ENCODE results near the gene KRTAP4-5. TPM values are rescaled to one million over a fixed set of nuclear protein-coding genes. Genes with fewer than 3 reads are reported as not detected.
"Not testable (repeated sequence)": the region's sequence is repeated elsewhere in the genome, so short reads cannot be mapped to it uniquely, and the experiment has no call there.

KRTAP4-5 gene
- total RNA-seq, 4 donors from 2014 or later: 0.34 to 14.9 TPM; not detected in 2

DNA sequence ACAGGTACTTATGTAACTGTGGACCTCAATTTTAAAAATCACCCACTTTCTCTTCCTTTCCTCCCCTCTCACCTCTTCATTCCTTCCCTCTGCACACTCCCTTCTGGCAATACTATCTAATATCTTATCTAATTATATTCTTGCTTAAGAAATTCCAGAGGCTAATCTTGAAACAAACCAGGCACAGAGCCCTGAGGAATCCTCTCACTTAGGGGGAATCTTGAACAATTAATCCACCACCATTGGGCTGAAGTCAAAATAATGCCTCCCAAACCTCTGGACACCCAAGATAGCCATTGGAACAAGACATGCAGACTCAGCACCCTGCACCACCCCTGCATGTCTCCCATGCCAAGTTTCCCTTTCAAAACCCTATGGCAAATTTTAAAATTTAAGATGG, 8.3 kb downstream of the KRTAP4-5 start:
- intact Hi-C loops (cut with DNase I; ENCODE audit: low total_unique reads): no loop called here
- TF ChIP-seq POLR2A (IDR thresholded peaks at IDR 0.05): no peak
- TF ChIP-seq, protein P1, sequence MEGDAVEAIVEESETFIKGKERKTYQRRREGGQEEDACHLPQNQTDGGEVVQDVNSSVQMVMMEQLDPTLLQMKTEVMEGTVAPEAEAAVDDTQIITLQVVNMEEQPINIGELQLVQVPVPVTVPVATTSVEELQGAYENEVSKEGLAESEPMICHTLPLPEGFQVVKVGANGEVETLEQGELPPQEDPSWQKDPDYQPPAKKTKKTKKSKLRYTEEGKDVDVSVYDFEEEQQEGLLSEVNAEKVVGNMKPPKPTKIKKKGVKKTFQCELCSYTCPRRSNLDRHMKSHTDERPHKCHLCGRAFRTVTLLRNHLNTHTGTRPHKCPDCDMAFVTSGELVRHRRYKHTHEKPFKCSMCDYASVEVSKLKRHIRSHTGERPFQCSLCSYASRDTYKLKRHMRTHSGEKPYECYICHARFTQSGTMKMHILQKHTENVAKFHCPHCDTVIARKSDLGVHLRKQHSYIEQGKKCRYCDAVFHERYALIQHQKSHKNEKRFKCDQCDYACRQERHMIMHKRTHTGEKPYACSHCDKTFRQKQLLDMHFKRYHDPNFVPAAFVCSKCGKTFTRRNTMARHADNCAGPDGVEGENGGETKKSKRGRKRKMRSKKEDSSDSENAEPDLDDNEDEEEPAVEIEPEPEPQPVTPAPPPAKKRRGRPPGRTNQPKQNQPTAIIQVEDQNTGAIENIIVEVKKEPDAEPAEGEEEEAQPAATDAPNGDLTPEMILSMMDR (IDR thresholded peaks at IDR 0.05): no peak
- DNase-seq (ENCODE audit: low spot score in 2 of 2): no peak
- no peak overlapping the region for H3K4me3 ChIP-seq (ENCODE audit: low read depth, poor library complexity, severe bottlenecking)

DNA sequence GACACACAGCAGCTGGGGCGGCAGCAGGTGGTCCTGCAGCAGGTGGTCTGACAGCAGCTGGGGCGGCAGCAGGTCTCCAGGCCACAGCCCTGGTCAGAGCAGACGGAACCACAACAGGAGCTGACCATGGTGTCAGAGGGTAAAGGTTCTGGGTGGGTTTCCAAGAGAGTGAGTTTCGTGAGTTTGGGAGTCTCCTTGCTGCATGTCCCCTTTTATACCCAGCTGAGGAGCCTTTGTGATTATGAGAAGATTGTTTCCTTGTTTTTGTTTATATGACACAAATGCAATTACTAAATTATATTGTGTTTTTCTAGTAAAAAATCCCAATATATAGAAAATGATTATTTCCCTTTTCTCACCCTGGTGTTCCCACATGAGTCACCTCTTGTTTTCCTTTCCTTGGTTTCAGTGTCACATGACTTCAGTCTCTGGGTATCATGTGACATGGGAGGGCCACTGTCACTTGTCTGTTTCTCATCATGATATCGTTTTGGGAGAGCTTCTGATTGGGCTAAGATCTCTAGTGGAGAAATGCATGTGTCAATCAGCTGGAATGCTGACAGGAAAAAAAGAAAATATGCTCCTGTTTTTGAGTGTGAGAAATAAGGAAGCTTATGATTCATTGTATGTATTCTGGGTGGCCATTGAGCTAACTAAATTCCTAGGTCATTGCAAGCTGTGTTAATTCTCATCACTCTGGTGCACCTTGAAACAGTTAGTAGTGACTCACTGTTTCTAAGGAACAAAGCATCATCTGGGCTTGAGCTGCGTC, 9.1 kb downstream of the KRTAP4-5 start, which contains the start of gene KRTAP4-6:
Gene KRTAP4-6 (minus strand): TSS at position 185 of the 772 bp plus-strand sequence. CDS start 57 bp downstream, at position 128.
- TF ChIP-seq, protein P1 (IDR thresholded peaks at IDR 0.05): no peak
- TF ChIP-seq POLR2A (IDR thresholded peaks at IDR 0.05): no peak
- H3K4me3 ChIP-seq (ENCODE audit: low read depth, poor library complexity, severe bottlenecking): no peak within 1 kb of the TSS
- intact Hi-C loops (cut with DNase I; ENCODE audit: low total_unique reads): no loop called here
- 77% methylated on average over 6 of the region's 6 CpGs for WGBS, 2 donors
- DNase-seq (ENCODE audit: low spot score in 2 of 2): no peak

DNA sequence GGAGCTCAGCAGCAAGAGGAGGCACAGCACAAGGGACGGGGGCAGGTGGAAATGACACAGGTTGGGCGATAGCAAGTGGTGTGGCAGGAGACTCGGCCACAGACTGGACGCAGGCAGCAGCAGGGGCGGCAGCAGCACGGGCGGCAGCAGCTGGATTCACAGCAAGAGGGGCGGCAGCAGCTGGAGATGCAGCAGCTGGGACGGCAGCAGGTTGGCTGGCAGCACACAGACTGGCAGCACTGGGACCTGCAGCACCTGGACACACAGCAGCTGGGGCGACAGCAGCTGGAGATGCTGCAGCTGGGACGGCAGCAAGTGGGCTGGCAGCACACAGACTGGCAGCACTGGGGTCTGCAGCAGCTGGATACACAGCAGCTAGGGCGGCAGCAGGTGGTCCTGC, 9.8 kb downstream of the KRTAP4-5 start:
- intact Hi-C loops (cut with DNase I; ENCODE audit: low total_unique reads); H3K4me3 ChIP-seq (ENCODE audit: low read depth, poor library complexity, severe bottlenecking); DNase-seq (ENCODE audit: low spot score in 2 of 2): not testable (repeated sequence)
- WGBS, 2 donors: 88 to 92% methylated on average over 11 to 12 of the region's 12 CpGs

DNA sequence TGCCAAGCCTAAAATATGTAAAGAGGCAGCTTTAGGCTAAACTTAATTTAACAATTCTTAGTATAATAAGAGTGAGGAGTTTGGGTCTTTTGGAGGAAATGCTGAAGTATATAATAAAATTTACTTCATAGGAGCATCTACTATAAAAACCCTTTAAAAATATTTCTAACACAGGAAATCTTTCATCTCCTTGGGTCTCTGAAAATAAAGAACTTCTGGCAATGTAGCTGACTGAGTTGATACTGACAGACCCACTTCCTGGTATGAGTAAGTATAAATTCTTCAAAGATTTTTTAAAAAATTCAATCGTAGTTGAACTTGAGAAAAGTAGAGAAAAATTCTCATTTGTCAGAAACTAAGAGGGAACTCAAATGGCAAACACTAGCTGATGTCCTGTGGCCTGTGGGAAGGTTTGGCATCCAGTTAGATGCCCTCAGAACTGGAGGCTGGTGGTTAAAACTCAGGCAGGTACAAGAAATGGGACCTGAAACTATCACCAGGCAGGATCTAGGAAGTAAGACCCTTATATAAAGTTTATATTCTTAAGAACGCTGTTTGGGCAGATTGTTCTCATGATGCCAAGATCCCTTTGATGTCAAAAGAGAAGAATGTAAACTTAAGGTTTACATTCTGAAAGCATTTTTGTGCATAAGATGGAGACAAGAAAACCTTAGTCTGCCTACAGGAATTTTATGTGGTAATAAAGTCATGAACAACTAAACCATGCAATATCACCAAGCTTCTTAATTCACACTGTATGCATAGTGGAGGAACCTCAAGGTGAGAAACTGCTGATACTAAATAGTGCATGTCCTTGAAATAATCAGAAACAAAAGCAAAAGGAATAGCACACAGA, 15.5 kb downstream of the KRTAP4-5 start:
- no peak overlapping the region for H3K4me3 ChIP-seq (ENCODE audit: low read depth, poor library complexity, severe bottlenecking)
- TF ChIP-seq POLR2A (IDR thresholded peaks at IDR 0.05): no peak
- TF ChIP-seq, protein P1 (IDR thresholded peaks at IDR 0.05): no peak
- intact Hi-C loops (cut with DNase I; ENCODE audit: low total_unique reads): no loop called here
- 50 to 52% methylated on average over 2 of the region's 2 CpGs for WGBS, 2 donors
- DNase-seq (ENCODE audit: low spot score in 2 of 2): no peak

DNA sequence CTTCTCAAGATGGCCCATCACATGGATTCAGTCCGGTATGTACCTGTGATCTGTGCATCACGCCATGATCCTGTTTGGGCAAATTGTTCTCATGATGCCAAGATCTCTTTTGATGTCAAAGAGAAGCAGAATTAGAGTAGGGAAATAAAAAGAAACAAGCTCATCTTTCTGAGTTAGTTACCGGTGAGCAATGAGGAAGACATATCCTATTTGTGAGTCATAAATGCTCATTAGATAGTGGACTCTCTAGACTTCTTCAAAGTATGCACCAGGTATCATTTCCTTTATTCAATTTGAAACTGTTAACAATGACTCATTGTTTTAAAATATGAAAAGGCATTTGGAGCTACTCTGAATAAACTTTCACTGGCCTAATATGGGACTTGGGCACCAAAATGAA, 17.6 kb downstream of the KRTAP4-5 start:
- TF ChIP-seq, protein P1 (IDR thresholded peaks at IDR 0.05): no peak
- TF ChIP-seq POLR2A (IDR thresholded peaks at IDR 0.05): no peak
- WGBS, 2 donors: 75 to 79% methylated on average over 3 of the region's 3 CpGs
- intact Hi-C loops (cut with DNase I; ENCODE audit: low total_unique reads): no loop called here
- no peak for DNase-seq (ENCODE audit: low spot score in 2 of 2)
- H3K4me3 ChIP-seq (ENCODE audit: low read depth, poor library complexity, severe bottlenecking): no peak overlapping the region

DNA sequence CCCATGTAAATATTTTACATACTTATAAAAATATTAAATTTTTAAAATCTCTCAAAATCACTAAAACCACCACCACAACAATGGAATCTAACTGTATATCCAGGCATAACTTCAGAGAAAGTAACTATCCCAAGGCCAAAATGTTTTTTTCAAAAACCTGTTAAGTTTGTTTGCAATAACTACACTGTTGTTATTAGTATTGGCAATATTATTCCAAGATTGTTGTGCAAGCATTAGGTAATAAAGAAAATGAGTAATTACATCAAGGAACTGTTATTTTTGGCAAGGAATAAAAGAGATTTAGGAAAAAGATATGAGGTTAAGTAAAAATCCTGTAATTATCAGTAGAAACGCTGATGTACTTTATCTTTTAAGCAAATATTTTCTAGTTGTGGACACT, 22.3 kb downstream of the KRTAP4-5 start:
- WGBS, 2 donors: 46 to 48% methylated on average over 1 of the region's 1 CpG
- intact Hi-C loops (cut with DNase I; ENCODE audit: low total_unique reads): no loop called here

More for the DNA sequence above, 22.3 kb downstream of the KRTAP4-5 start:
- TF ChIP-seq, protein P1 (IDR thresholded peaks at IDR 0.05): no peak
- TF ChIP-seq POLR2A (IDR thresholded peaks at IDR 0.05): no peak
- no peak overlapping the region for H3K4me3 ChIP-seq (ENCODE audit: low read depth, poor library complexity, severe bottlenecking)
- no peak for DNase-seq (ENCODE audit: low spot score in 2 of 2)

Measured in lower leg skin (tissue), 4 donors.